SHP77 treated with DMSO at 0.1 percent for 48 hours (cell line): ENCODE results near the gene TMEM123.
"Not testable (repeated sequence)": the region's sequence is repeated elsewhere in the genome, so short reads cannot be mapped to it uniquely, and the experiment has no call there.

Source experiments
- DNase-seq: peaks from one replicate; lab custom pipeline; 2025; lab: John Stamatoyannopoulos, UW

Gene TMEM123

DNA sequence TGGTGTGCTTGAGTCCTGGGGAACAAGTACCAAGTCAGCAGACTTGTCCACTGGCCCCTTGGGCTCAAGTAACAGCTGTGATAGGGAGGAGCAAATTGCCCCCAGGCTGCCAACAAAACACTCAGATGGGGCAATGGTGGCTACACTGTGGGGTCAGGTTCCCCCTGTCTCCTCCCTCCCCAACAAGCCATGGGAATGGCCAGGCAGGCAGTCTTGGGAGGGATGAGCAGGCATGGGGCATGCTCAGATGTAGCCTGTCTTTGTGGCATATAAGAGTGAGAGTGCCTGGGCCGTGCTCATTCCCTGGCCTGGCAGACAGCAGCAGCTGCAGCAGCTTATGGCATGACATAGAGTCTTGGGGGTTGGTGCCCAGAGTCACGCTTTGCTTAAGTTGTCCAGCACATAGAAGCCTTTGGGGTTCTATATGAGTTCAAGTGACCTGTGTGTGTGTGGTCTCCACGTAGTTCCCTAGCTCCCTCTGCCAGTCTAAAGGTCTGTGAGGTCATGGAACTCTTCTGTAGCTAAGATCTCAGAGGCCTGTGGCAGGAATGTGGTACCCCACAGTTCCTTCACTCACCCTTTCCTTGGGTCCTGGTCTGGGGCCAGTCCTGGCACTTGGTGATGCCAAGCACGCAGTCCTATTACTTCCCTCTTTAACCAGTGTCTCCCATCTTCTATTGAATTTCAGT, 60.9 kb downstream of the TMEM123 start:
- DNase-seq: no peak

- DNase-seq: peak; percentile 18
These were observed 61.7 kb downstream of the TMEM123 start for GRCh38 chr11:102390667-102391465.

- no peak for DNase-seq
These were observed 63.3 kb downstream of the TMEM123 start for GRCh38 chr11:102389253-102389652.

- no peak for DNase-seq
These were observed 65.4 kb downstream of the TMEM123 start for GRCh38 chr11:102387043-102387781.

GRCh38 chr11:102386136-102386734, 66.3 kb downstream of the TMEM123 start:
- DNase-seq: no peak

DNA sequence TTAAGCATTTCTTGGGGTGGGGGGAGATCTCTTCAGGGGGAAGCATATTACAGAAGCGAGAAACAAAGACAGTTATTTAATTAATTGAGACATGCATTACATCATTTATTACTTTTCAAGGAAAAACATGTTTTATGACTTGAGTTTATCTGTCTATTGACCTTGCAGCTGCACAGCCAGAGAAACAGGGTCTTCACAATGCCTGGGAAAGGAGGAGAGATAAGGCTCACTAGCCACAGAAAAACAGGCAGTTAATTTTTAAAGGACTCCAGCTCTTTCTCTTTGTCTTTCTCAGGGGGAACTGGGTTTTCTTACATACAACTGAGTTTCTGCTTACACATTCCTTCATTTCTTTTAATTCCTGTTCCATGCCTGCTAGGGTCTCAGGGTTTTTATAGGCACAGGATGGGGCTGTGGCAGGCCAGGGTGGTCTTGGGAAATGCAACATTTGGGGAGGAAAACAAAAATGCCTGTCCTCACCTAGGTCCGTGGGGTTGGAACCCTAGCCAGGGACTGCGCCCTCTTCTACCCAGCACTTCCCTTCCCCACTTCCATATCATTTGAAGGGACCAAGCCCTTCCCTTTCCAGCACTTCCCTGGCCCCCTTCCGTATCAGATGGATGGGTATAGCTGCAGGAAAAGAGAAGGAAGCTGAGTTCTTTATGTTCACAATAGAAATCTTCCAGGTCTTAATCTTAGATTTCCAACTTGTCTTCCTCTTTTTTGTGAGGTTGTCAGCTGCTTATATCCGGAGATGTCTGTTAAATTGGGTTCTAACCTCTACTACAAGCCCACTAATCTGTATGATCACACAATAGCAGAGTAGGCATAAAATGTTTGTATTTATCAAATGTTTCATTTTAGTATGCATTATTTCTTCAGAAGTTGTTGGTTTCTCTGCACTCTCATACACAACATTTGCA, 67.2 kb downstream of the TMEM123 start:
- DNase-seq: no peak

DNA sequence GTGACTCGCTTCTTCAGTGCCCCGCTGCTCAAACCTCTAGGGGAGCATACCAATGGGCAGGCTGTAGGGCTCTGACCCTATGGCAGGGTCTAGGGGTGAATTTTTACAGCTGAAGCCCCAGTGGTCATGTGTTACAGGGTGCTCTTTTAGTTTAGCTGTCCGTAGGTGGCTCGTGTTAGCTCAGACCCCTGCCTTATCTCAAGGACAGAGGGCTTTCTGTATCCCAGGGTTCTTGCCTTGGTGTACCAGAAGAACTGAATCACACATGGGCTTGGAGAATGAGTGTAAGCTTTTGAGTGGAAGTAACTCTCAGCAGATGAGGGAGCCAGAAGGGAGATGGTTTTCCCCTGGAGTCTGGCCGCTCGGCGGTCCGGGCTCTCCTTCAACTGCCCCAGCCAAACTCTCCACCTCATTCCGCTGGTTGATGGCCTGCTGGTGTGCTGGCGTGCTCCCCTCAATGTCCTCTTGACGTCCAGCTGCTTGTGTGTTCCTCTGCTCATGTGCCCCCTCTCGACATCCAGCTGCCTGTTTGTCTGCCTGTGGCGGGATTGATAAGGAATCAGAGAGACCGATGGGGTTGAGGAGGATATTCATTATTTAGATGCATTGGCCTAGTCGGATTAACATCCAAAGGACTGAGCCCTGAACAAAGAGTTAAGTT, 68.0 kb downstream of the TMEM123 start:
- DNase-seq: no peak

GRCh38 chr11:102383839-102384238, 68.7 kb downstream of the TMEM123 start:
- DNase-seq: no peak

DNA sequence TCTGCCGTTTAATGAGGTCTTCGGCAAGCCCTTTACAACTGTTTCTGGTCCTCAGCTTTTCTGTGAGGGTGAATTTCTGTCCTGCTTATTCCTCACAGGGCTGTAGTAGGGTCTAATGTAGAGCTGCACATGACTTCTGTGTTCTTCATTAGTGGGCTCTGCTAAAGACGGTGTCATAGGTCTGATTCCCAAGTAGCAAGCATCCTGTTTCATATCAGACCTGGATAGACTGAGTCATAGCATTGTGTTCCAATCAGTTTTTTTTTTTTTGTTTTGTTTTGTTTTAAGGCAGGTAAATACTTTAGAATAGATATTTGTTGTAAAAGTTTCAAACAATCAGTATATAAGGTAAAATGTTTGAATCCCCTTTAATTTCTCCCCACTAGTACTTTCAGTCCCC, 70.2 kb downstream of the TMEM123 start:
- no peak for DNase-seq

DNA sequence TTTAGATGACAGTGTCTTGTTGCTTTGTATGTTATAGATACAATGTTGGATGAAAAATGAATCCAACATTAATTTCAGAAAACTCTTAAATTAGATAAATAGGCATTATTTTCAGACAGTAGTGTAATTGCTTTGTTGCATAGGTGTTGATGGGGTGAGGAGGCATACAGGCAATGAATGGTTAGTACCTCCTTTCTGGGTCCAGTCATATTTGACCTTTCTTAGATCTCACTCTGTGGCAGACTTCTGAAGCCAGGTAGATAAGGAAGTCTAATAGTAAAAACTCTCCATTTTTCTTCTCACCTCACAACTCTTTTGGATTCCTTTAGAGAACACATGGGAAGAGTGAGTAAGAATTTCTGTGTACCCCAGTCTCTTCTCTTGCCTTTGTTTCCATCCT, 73.7 kb downstream of the TMEM123 start:
- no peak for DNase-seq

- no peak for DNase-seq
These were observed 74.7 kb downstream of the TMEM123 start for GRCh38 chr11:102377891-102378290.

GRCh38 chr11:102375720-102376399, 76.7 kb downstream of the TMEM123 start:
- no peak for DNase-seq

GRCh38 chr11:102374633-102375424, 77.7 kb downstream of the TMEM123 start:
- not testable (repeated sequence) for DNase-seq

GRCh38 chr11:102368472-102368871, 84.1 kb downstream of the TMEM123 start:
- no peak for DNase-seq

- DNase-seq: no peak
These were observed 85.2 kb downstream of the TMEM123 start for GRCh38 chr11:102367364-102367763.

GRCh38 chr11:102364991-102365390, 87.6 kb downstream of the TMEM123 start:
- DNase-seq: no peak

DNA sequence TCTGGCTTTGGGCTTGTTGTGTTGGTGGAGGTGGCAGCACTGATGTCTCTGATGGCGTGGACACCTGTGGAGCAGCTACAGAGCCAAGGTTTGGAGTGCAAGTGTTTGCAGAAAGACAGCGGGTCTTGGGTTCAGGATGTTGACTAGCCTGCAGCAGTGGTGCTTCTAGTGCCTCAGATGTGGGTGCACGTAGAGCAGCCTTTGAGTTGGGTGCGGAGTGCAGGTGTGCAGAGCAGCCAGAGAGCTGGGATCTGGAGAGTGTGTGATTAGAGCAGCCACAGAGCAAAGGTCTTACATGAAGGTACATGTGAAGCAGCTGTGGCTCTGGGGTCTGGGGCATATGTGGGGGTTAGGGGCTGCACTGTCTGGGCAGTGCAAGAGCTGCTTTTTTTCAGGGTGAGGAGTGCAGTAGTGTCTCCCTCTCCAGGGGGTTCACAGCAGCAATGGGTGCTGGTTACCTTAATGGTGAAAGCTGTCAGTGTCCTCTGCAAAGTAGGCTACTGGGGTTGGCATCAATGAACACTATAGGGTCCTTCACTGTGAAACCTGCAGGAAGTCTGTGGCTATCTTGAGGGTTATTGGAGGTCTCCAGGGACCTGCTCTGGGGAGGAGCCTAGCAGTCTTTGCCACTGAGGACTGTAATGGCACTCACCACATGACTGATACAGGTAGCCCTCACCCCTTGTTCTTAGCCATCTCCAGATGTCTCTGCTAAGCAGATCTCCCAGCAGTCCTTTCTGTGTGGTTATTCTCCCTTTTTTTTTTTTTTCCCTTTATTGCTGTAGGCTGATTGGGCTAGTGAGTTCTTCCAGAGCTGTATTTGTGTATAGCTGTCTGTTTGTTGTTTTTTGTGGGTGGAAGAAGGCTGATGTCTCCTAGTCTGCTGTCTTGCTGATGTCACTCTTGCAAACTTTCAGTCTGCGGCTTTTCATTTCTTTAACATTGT, 91.2 kb downstream of the TMEM123 start:
- DNase-seq: no peak

- DNase-seq: no peak
These were observed 91.9 kb downstream of the TMEM123 start for GRCh38 chr11:102360681-102361080.
